Heart left ventricle (tissue), 16 donors: ENCODE results near the gene LRRC31. TPM values are rescaled to one million over a fixed set of nuclear protein-coding genes. Genes with fewer than 3 reads are reported as not detected.

Source experiments
- ATAC-seq, 4 donors: fragments of 200-7000 bp; cut with Tn5 transposase; one replicate each; pipeline ENCODE4 v1.9.1; 2020 to 2022; ENCODE audit warnings: moderate library complexity in 4 of 4, mild to moderate bottlenecking in 3 of 4, moderate number of reproducible peaks in 1 of 4
- DNase-seq, 5 donors: peaks; one replicate each; pipeline ENCODE4 v3.0.0-alpha.2; 2020
- H3K27ac ChIP-seq, 12 donors: fragments of 200-600 bp; sonication (generic) in 4 of 12; one replicate each; pipeline versions ENCODE4 v1.5.0 to v1.8.0; 2016 to 2022; ENCODE audit warnings: mild to moderate bottlenecking in 2 of 12
- H3K27me3 ChIP-seq, 9 donors: fragments of 200-600 bp; sonication (generic) in 2 of 9; one replicate each; pipeline versions ENCODE4 v1.5.1 to v1.8.0; 2016 to 2022; ENCODE audit warnings: mild to moderate bottlenecking in 3 of 9
- H3K36me3 ChIP-seq, 9 donors: fragments of 200-600 bp; sonication (generic) in 2 of 9; one replicate each; pipeline versions ENCODE4 v1.5.0 to v1.8.0; 2018 to 2022; ENCODE audit warnings: mild to moderate bottlenecking in 2 of 9
- H3K4me1 ChIP-seq, 12 donors: fragments of 200-600 bp; sonication (generic) in 4 of 12; one replicate each; pipeline versions ENCODE4 v1.5.0 to v1.8.0; 2016 to 2022; ENCODE audit warnings: mild to moderate bottlenecking in 3 of 12
- H3K4me3 ChIP-seq, 12 donors: fragments of 200-600 bp; sonication (generic) in 4 of 12; one replicate each; pipeline versions ENCODE4 v1.5.0 to v1.8.0; 2017 to 2022; ENCODE audit warnings: mild to moderate bottlenecking in 9 of 12, moderate library complexity in 4 of 12
- H3K9me3 ChIP-seq, 12 donors: fragments of 200-600 bp; sonication (generic) in 4 of 12; one replicate each; pipeline versions ENCODE4 v1.5.0 to v1.8.0; 2016 to 2022; ENCODE audit warnings: mild to moderate bottlenecking in 1 of 12
- POLR2A ChIP-seq, 2 donors: fragments of 450-650 bp; IDR thresholded peaks; one replicate each; pipeline ENCODE4 v1.6.1; 2017; ENCODE audit warnings: antibody characterized with exemption in 2 of 2, mild to moderate bottlenecking in 2 of 2, moderate library complexity in 2 of 2
- WGBS, 4 donors: extraction: QIAGEN DNeasy Blood & Tissue Kit in 2 of 4; methylation state at CpG; one replicate each; pipeline versions ENCODE4 v1.1.5 to v1.1.7; 2013 to 2018; 5-methylcytosine and 5-hydroxymethylcytosine counted together
- intact Hi-C, 10 donors: fragments of 100-400 bp; cut with DNase I; formaldehyde crosslinking; loops; one replicate each; pipeline versions ENCODE4 v1.11.1 to v1.14.2; 2022
- polyA plus RNA-seq, 2 donors: library from polyadenylated mRNA; stranded (reverse); fragments of 200-250 nt; gene quantifications; one replicate each; pipeline ENCODE4 v1.2.3, GENCODE V29; 2013
- total RNA-seq, 9 donors: library from RNA; depleted of rRNA in 2 of 9; stranded (reverse); fragments of >200 nt in 2 of 9; fragmentation: NEBNext Ultra II Directional in 3 of 9; extraction: Animal tissue kit (Norgen Biotek cat#: 25700) in 3 of 9; gene quantifications; one replicate each; pipeline versions ENCODE4 v1.1.0 to v1.2.4, GENCODE V29; 2016 to 2023
- TF ChIP-seq, protein P1 (sequence below), 12 donors: fragments of 200-600 bp; sonication (generic) in 4 of 12; IDR thresholded peaks; one replicate each; pipeline versions ENCODE4 v1.5.0 to v1.8.0; 2018 to 2022; ENCODE audit warnings: antibody characterized with exemption in 12 of 12, mild to moderate bottlenecking in 5 of 12
- donor health status: ischemic (EF 13 %, LVEDD 7.1; RV severe dilation, severe dysfunction).
- donor health status: healthy with polysubstance abuse.
- donor health status: DM: no; HTN: yes; CAD: no.
- donor health status: DM: no; HTN: no; CAD: no.
- donor health status: ischemic (EF 25% LVEDD 6.9; RV normal size, moderate dysfunction).
- donor health status: ischemic (EF 25% LVEDD 5.7; RV mildly dilated, moderate dysfunction).
- donor health status: healthy.
- donor health status: DM: yes; HTN: yes; CAD: no.
- donor health status: ischemic (EF 35%, LVEDD 5.7; RV mildly dilated, moderate dysfunction).
- donor health status: nonischemic (EF 11% LVEDD 7.7; RV severe dilation, severe dysfunction).
- donor health status: DM: yes; HTN: yes; CAD: no.
- donor health status: PGD.
- donor health status: ischemic (EF 29% LVEDD 5.4; RV normal size, mild dysfunction).
- donor health status: nonischemic (EF 23%, LVEDD 6.1; RV moderate dilation, normal function).

Gene LRRC31
- total and polyA plus RNA-seq, 11 donors: 0.12 TPM; not detected in 10

DNA sequence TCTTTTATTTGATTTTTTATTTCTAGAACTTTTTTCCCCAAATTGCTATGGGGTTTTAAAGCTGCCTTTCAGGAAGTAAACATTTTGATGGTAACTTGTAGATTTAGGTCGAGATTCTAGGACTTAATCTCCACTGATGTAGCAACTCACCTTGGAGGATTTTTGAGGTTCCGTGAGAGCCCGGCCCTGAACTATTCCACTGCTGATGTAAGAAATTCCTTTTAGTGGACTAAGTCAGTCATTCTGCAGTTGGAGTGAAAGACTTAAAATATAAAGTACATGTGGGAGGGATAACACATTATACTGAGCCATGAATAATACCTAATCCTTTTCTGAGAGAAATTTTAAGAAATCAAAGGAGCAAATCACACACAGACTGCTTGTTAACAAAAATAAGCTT, 44.4 kb downstream of the LRRC31 start:
- H3K27me3 ChIP-seq: peaks cover 0 to 4% (median 0%) of the 10 kb centered on the region in 9 donors
- H3K36me3 ChIP-seq: no peaks in the 10 kb centered on the region
- no peaks in the 10 kb centered on the region for H3K9me3 ChIP-seq
- no peaks in the 10 kb centered on the region for H3K4me1 ChIP-seq
- no peak for TF ChIP-seq POLR2A (IDR thresholded peaks at IDR 0.05)
- TF ChIP-seq, protein P1, sequence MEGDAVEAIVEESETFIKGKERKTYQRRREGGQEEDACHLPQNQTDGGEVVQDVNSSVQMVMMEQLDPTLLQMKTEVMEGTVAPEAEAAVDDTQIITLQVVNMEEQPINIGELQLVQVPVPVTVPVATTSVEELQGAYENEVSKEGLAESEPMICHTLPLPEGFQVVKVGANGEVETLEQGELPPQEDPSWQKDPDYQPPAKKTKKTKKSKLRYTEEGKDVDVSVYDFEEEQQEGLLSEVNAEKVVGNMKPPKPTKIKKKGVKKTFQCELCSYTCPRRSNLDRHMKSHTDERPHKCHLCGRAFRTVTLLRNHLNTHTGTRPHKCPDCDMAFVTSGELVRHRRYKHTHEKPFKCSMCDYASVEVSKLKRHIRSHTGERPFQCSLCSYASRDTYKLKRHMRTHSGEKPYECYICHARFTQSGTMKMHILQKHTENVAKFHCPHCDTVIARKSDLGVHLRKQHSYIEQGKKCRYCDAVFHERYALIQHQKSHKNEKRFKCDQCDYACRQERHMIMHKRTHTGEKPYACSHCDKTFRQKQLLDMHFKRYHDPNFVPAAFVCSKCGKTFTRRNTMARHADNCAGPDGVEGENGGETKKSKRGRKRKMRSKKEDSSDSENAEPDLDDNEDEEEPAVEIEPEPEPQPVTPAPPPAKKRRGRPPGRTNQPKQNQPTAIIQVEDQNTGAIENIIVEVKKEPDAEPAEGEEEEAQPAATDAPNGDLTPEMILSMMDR (IDR thresholded peaks at IDR 0.05): no peak
- ATAC-seq (no peak), DNase-seq (no peak)
- intact Hi-C loops: no loop called here
- 79 to 91% (median 84%) methylated on average over 3 of the region's 3 CpGs for WGBS, 4 donors
- no peak overlapping the region for H3K27ac ChIP-seq
- no peak overlapping the region for H3K4me3 ChIP-seq

DNA sequence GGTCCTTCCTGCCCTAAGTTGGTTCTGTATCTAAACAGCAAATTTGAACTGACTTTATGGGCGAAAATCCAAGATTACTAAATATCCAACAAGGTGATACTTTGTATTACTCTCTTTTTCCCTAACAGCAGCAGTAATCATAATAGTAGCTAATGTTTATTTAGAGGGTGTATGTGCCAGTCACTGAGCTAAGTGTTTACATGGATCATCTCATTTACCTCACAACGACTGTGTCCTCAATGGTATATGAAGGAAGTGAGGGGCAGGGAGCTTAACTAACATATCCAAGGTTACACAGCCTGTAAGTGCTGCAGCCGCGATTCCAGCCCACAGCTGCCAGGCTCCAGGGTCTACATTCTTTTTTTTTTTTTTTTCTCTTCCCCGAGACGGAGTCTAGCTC, 46.8 kb downstream of the LRRC31 start:
- Histone ChIP-seq H3K36me3 (no peaks in the 10 kb centered on the region), H3K27ac (no peak overlapping the region), H3K4me1 (no peaks in the 10 kb centered on the region), H3K9me3 (no peaks in the 10 kb centered on the region), H3K4me3 (no peak overlapping the region), H3K27me3 (peaks cover 0 to 14% (median 0%) of the 10 kb centered on the region in 9 donors)
- TF ChIP-seq, protein P1 (IDR thresholded peaks at IDR 0.05): no peak
- TF ChIP-seq POLR2A (IDR thresholded peaks at IDR 0.05): no peak
- intact Hi-C loops: no loop called here
- DNase-seq: no peak
- ATAC-seq: no peak
- WGBS, 4 donors: 82 to 87% (median 84%) methylated on average over 6 of the region's 6 CpGs

DNA sequence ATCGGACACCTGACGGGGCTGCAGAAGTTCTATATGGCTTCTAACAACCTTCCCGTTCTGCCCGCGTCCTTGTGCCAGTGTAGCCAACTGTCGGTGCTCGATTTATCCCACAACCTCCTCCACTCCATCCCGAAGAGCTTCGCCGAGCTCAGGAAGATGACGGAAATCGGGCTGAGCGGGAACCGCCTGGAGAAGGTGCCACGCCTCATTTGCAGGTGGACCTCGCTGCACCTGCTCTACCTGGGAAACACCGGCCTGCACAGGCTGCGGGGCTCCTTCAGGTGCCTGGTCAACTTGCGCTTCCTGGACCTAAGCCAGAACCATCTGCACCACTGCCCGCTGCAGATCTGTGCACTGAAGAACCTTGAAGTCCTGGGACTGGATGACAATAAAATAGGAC, 47.2 kb downstream of the LRRC31 start:
- no peak for TF ChIP-seq POLR2A (IDR thresholded peaks at IDR 0.05)
- TF ChIP-seq, protein P1 (IDR thresholded peaks at IDR 0.05): no peak
- 95 to 97% (median 96%) methylated on average over 20 of the region's 20 CpGs for WGBS, 4 donors

DNA sequence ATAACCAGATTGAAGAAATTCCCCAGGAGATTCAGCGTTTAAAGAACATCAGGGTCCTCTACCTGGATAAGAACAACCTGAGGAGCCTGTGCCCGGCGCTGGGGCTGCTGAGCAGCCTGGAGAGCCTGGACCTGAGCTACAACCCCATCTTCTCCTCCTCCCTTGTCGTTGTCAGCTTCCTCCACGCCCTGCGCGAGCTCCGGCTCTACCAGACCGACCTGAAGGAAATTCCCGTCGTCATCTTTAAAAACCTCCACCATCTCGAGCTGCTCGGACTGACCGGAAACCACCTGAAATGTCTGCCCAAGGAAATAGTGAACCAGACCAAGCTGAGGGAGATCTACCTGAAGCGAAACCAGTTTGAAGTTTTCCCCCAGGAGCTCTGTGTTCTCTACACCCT, 47.6 kb downstream of the LRRC31 start:
- H3K9me3 ChIP-seq: no peaks in the 10 kb centered on the region
- H3K27me3 ChIP-seq: peaks cover 0 to 16% (median 0%) of the 10 kb centered on the region in 9 donors
- ATAC-seq (no peak), DNase-seq (no peak)
- intact Hi-C loops: no loop called here
- H3K27ac ChIP-seq: no peak overlapping the region
- no peaks in the 10 kb centered on the region for H3K36me3 ChIP-seq
- H3K4me3 ChIP-seq: no peak overlapping the region
- H3K4me1 ChIP-seq: no peaks in the 10 kb centered on the region
- WGBS, 4 donors: 90 to 92% (median 91%) methylated on average over 15 of the region's 15 CpGs
- TF ChIP-seq, protein P1 (IDR thresholded peaks at IDR 0.05): no peak

More for the DNA sequence above, 47.2 kb downstream of the LRRC31 start:
- Histone ChIP-seq H3K27ac (no peak overlapping the region), H3K4me3 (no peak overlapping the region), H3K4me1 (no peaks in the 10 kb centered on the region), H3K36me3 (no peaks in the 10 kb centered on the region), H3K9me3 (no peaks in the 10 kb centered on the region), H3K27me3 (peaks cover 0 to 16% (median 0%) of the 10 kb centered on the region in 9 donors)
- DNase-seq (no peak), ATAC-seq (no peak)
- intact Hi-C loops: no loop called here
